Right lobe of liver (tissue), 6 donors: ENCODE results near the gene SEC11A. TPM values are rescaled to one million over a fixed set of nuclear protein-coding genes. Genes with fewer than 3 reads are reported as not detected.

Experiments used
- ATAC-seq, 4 donors: fragments of 200-7000 bp; cut with Tn5 transposase; one replicate each; pipeline ENCODE4 v1.9.1; 2020; ENCODE audit warnings: mild to moderate bottlenecking in 4 of 4, moderate library complexity in 4 of 4
- DNase-seq, 3 donors: peaks; one replicate each; pipeline ENCODE4 v3.0.0-alpha.2; 2020
- H3K27ac ChIP-seq, 3 donors: fragments of 200-600 bp; one replicate each; pipeline ENCODE4 v1.8.0; 2022
- H3K27me3 ChIP-seq, 2 donors: fragments of 200-600 bp; one replicate each; pipeline ENCODE4 v1.8.0; 2022
- H3K36me3 ChIP-seq, 4 donors: fragments of 200-600 bp; sonication (generic) in 1 of 4; one replicate each; pipeline versions ENCODE4 v1.5.1 to v1.8.0; 2017 to 2022; ENCODE audit warnings: control low read depth in 1 of 4
- H3K4me1 ChIP-seq, 4 donors: fragments of 200-600 bp; sonication (generic) in 1 of 4; one replicate each; pipeline versions ENCODE4 v1.5.1 to v1.8.0; 2017 to 2022; ENCODE audit warnings: control low read depth in 1 of 4
- H3K4me3 ChIP-seq, 3 donors: fragments of 200-600 bp; one replicate each; pipeline ENCODE4 v1.8.0; 2022
- H3K9me3 ChIP-seq, 4 donors: fragments of 200-600 bp; sonication (generic) in 1 of 4; one replicate each; pipeline versions ENCODE4 v1.5.1 to v1.8.0; 2017 to 2022; ENCODE audit warnings: control low read depth in 1 of 4
- CTCF ChIP-seq, 4 donors: fragments of 200-600 bp in 3 of 4; fragments of 450-650 bp in 1 of 4; IDR thresholded peaks; one replicate each; pipeline versions ENCODE4 v1.5.1 to v1.8.0; 2016 to 2022; ENCODE audit warnings: antibody characterized with exemption in 4 of 4, mild to moderate bottlenecking in 2 of 4
- POLR2A ChIP-seq: fragments of 450-650 bp; IDR thresholded peaks from one replicate; pipeline ENCODE4 v1.6.1; 2017; ENCODE audit warnings: antibody characterized with exemption, mild to moderate bottlenecking
- WGBS: methylation state at CpG from one replicate; pipeline ENCODE4 v1.1.6; 2018; ENCODE audit warnings: low coverage, low lambda C conversion rate; ENCODE audit not compliant: insufficient coverage; ENCODE audit errors: missing lambda C conversion rate; 5-methylcytosine and 5-hydroxymethylcytosine counted together
- intact Hi-C, 2 donors: fragments of 100-400 bp; cut with DNase I; formaldehyde crosslinking; loops; one replicate each; pipeline versions ENCODE4 v1.11.2 to v1.14.1; 2022
- total RNA-seq, 6 experiments: library from RNA; depleted of rRNA in 2 of 6; stranded (reverse); fragments of >200 nt in 2 of 6; fragmentation: NEBNext Ultra II Directional in 3 of 6; extraction: Animal tissue kit (Norgen Biotek cat#: 25700) in 3 of 6; gene quantifications; one replicate each; pipeline versions ENCODE4 v1.1.0 to v1.2.4, GENCODE V29; 2016 to 2023
- donor health status: DM: no; HTN: yes; CAD: no.
- donor health status: DM: no; HTN: no; CAD: no.
- donor health status: DM: no; HTN: no; CAD: no.
- donor health status: DM: no; HTN: yes; CAD: no.
- donor health status: DM: no; HTN: yes; CAD: no.

Gene SEC11A
- total RNA-seq, 6 experiments from 2014 or later: 58.7 to 71.5 (median 65.3) TPM

- no peak for TF ChIP-seq CTCF (IDR thresholded peaks at IDR 0.05)
- no peak for TF ChIP-seq POLR2A
- Histone ChIP-seq H3K9me3 (no peaks in the 10 kb centered on the region), H3K4me3 (no peak overlapping the region), H3K36me3 (peaks cover 0 to 10% (median 2%) of the 10 kb centered on the region in 4 donors), H3K4me1 (peaks cover 0 to 3% (median 0%) of the 10 kb centered on the region in 4 donors), H3K27ac (no peak overlapping the region), H3K27me3 (no peaks in the 10 kb centered on the region)
- WGBS: 100% methylated on average over 1 of the region's 10 CpGs
- intact Hi-C loops: no loop called here
- ATAC-seq (no peak), DNase-seq (no peak)
Measured at GRCh38 chr15:84661001-84661400, 54.9 kb downstream of the SEC11A start.

- 63% methylated on average over 4 of the region's 4 CpGs for WGBS
- Histone ChIP-seq H3K36me3 (peaks cover 0 to under 1% (median 0%) of the 10 kb centered on the region in 4 donors), H3K4me3 (no peak overlapping the region), H3K27me3 (no peaks in the 10 kb centered on the region), H3K27ac (no peak overlapping the region), H3K9me3 (no peaks in the 10 kb centered on the region), H3K4me1 (peaks cover 0 to 5% (median 0%) of the 10 kb centered on the region in 4 donors)
- TF ChIP-seq CTCF (IDR thresholded peaks at IDR 0.05): no peak
- TF ChIP-seq POLR2A: no peak
- intact Hi-C loops: loop anchor here in 1 of 2 donors (10.0 kb wide), 2 partner anchors 55 to 225 kb away; partner anchors contain the start of genes SEC11A and SLC28A1
- DNase-seq (no peak), ATAC-seq (no peak)
Measured at GRCh38 chr15:84659904-84660781, 55.8 kb downstream of the SEC11A start.

- H3K27ac ChIP-seq: peak overlapping the region; percentile 20 to 71 (median 51)
- peak overlapping the region; percentile 32 to 59 (median 55) for H3K4me3 ChIP-seq
- peaks cover 0 to 9% (median 0%) of the 10 kb centered on the region in 4 donors for H3K4me1 ChIP-seq
- no peaks in the 10 kb centered on the region for H3K9me3 ChIP-seq
- no peaks in the 10 kb centered on the region for H3K27me3 ChIP-seq
- intact Hi-C loops: loop anchor here in 1 of 2 donors (10.0 kb wide), 2 partner anchors 56 to 226 kb away; partner anchors contain the start of genes SEC11A and SLC28A1
- ATAC-seq: no peak
- TF ChIP-seq CTCF (IDR thresholded peaks at IDR 0.05) (no peak), POLR2A (no peak)
- H3K36me3 ChIP-seq: no peaks in the 10 kb centered on the region
- 44% methylated on average over 5 of the region's 7 CpGs for WGBS
- DNase-seq: no peak
Measured at GRCh38 chr15:84658788-84659411, 57.0 kb downstream of the SEC11A start.

- intact Hi-C loops: loop anchor here in 1 of 2 donors (10.0 kb wide), 2 partner anchors 57 to 227 kb away; partner anchors contain the start of genes SEC11A and SLC28A1
- H3K4me3 ChIP-seq: peak within 1 kb of the TSS; percentile 32 to 59 (median 55)
- H3K36me3 ChIP-seq: no peaks in the 10 kb centered on the region
- TF ChIP-seq CTCF (IDR thresholded peaks at IDR 0.05) (peak; percentile 42 to 59 (median 58)), POLR2A (no peak)
- H3K9me3 ChIP-seq: no peaks in the 10 kb centered on the region
- H3K27me3 ChIP-seq: no peaks in the 10 kb centered on the region
- WGBS: 0% methylated on average over 16 of the region's 61 CpGs
- peak; percentile 83 to 87 (median 86) for DNase-seq
- H3K27ac ChIP-seq: peak within 1 kb of the TSS; percentile 20 to 71 (median 51)
- peaks cover 0 to 14% (median 0%) of the 10 kb centered on the region in 4 donors for H3K4me1 ChIP-seq
- peak; percentile 70 to 87 (median 74) for ATAC-seq
Measured at GRCh38 chr15:84658080-84658787, 57.7 kb downstream of the SEC11A start, which contains the start of gene NMB. Gene NMB, minus strand, starts transcription at chr15:84658199. Its CDS starts 47 bp downstream, at chr15:84658152.
